ENCODE results near the gene LMCD1.

The LMCD1 gene

DNA sequence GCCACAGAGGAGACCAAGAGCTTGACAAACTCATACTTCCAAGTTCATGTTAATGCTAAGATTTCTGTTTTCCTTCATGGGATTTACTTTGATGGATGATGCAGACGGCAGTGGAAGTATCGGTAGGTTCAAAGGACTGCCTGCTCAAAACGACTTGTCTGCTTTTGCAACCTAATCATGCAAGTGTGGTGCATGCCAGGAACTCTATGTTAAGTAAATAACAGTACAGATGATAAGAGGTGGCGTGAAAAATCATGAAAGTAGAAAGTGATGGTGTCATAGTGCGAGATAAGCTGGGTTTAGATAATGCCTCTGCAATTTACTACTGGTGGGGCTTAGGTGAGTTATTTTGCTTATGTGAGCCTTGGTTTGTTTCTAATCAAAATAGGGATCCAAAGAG is 14.7 kb upstream of the LMCD1 start:
- H2AFZ ChIP-seq (ENCODE audit: low read depth, low read length) = no peak overlapping the region

DNA sequence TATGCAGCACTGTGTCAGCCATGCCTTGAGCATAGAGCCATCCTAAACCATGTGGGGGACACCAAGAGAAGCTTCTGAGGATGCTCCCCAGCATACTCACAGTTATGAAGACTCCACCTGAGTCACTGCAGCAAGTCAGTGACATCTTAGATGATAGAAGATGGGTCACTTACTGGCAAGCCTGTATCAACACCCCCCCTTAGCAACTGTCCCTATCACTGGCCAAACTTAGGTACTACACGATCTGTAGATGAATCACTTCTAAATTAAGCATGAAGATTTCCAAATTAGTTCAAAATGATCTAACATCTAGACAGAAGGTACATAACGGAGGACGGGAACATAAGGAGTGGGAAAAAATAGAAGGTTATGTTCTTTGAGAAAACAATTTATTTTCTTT is 13.2 kb upstream of the LMCD1 start:
- no peak overlapping the region for H2AFZ ChIP-seq (ENCODE audit: low read depth, low read length)
- peaks cover 2% of the 10 kb centered on the region for H3K9me3 ChIP-seq (ENCODE audit: low read length)
- H3K27me3 ChIP-seq (ENCODE audit: insufficient read depth, low read length) = no peaks in the 10 kb centered on the region
- H3K4me3 ChIP-seq (ENCODE audit: low read length) = no peak overlapping the region
- H3K4me1 ChIP-seq (ENCODE audit: insufficient read depth, low read length) = peaks cover 24% of the 10 kb centered on the region
- H3K36me3 ChIP-seq (ENCODE audit: insufficient read depth, low read length) = no peaks in the 10 kb centered on the region

More for the DNA sequence above, 14.7 kb upstream of the LMCD1 start:
- H3K27me3 ChIP-seq (ENCODE audit: insufficient read depth, low read length) = no peaks in the 10 kb centered on the region
- peaks cover 5% of the 10 kb centered on the region for H3K9me3 ChIP-seq (ENCODE audit: low read length)
- H3K36me3 ChIP-seq (ENCODE audit: insufficient read depth, low read length) = no peaks in the 10 kb centered on the region
- H3K4me1 ChIP-seq (ENCODE audit: insufficient read depth, low read length) = peaks cover 21% of the 10 kb centered on the region
- H3K4me3 ChIP-seq (ENCODE audit: low read length) = no peak overlapping the region

DNA sequence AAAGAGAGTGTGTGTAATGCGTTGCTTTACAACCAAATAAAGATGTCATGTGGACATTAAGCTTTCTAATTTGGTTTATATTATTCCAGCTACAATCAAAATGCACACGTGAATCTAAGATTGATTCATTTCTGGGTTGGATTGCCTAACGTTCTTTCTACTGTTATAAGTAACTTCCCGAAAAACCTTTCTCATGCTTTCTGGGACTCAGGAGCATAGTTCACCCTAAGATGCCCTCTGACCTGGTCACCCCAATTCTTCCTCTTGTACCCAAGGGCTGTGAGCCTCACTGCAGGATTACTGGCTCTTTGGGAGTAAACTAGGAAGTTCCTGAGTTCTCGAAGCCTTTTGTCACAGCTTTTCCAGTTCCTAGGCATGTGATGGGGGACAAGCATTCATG is 12.7 kb upstream of the LMCD1 start:
- Histone ChIP-seq H2AFZ (ENCODE audit: low read depth, low read length) (no peak overlapping the region), H3K27me3 (ENCODE audit: insufficient read depth, low read length) (no peaks in the 10 kb centered on the region), H3K9me3 (ENCODE audit: low read length) (peaks cover 2% of the 10 kb centered on the region), H3K4me1 (ENCODE audit: insufficient read depth, low read length) (peaks cover 27% of the 10 kb centered on the region), H3K4me3 (ENCODE audit: low read length) (no peak overlapping the region), H3K36me3 (ENCODE audit: insufficient read depth, low read length) (no peaks in the 10 kb centered on the region)

DNA sequence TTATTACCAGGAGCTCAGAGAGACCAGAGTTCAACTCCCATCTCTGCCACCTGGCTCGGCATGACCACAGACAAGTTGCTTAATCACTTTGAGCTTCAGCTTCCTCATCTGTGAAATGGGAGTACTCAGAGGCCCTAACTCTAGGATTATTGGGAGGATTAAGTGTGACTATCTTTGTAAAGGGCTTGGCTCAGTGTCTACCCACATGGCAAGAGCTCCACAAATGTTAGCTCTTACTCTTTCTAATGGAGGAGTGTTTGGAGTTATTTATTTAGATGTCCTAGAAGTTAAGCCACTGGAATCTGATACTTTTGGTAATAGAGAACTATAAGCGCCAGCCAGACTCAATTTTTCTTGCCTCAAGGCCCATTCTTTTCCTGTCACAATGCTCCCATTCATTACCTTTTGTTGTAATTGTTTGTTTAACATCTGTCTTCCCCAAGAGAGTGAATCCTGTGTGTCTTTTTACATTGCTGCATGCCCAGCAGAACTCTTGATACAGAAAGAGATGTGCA is 12.3 kb upstream of the LMCD1 start:
- Histone ChIP-seq H3K36me3 (ENCODE audit: insufficient read depth, low read length) (no peaks in the 10 kb centered on the region), H2AFZ (ENCODE audit: low read depth, low read length) (no peak overlapping the region), H3K4me3 (ENCODE audit: low read length) (no peak overlapping the region), H3K9me3 (ENCODE audit: low read length) (peaks cover 2% of the 10 kb centered on the region), H3K4me1 (ENCODE audit: insufficient read depth, low read length) (peaks cover 32% of the 10 kb centered on the region), H3K27me3 (ENCODE audit: insufficient read depth, low read length) (no peaks in the 10 kb centered on the region)

DNA sequence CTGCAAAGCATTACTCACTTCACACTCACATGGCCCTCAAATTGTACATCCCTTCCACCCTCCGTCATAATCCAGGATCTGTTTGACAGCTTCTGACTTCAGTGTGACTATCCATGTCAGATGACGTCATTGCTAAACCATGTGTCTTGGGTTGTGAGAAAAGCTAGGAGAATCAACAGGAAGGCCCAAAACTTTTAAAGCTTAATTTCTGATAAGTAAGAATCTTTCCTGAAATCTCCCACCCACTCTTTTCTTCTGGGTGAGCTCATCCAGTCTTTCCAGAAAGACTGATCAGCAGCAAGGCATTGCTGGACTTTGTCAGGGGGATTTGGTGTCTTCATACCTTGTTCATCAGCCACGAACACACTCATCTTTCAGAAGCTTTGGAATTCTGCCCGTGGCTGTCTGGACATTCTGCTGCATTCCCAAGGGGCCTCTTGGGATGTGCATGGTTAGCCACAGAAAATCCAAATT is 11.5 kb upstream of the LMCD1 start:
- no peak overlapping the region for H3K4me3 ChIP-seq (ENCODE audit: low read length)
- H3K27me3 ChIP-seq (ENCODE audit: insufficient read depth, low read length) = no peaks in the 10 kb centered on the region
- H2AFZ ChIP-seq (ENCODE audit: low read depth, low read length) = no peak overlapping the region
- H3K9me3 ChIP-seq (ENCODE audit: low read length) = no peaks in the 10 kb centered on the region
- H3K4me1 ChIP-seq (ENCODE audit: insufficient read depth, low read length) = peaks cover 36% of the 10 kb centered on the region
- H3K36me3 ChIP-seq (ENCODE audit: insufficient read depth, low read length) = no peaks in the 10 kb centered on the region

DNA sequence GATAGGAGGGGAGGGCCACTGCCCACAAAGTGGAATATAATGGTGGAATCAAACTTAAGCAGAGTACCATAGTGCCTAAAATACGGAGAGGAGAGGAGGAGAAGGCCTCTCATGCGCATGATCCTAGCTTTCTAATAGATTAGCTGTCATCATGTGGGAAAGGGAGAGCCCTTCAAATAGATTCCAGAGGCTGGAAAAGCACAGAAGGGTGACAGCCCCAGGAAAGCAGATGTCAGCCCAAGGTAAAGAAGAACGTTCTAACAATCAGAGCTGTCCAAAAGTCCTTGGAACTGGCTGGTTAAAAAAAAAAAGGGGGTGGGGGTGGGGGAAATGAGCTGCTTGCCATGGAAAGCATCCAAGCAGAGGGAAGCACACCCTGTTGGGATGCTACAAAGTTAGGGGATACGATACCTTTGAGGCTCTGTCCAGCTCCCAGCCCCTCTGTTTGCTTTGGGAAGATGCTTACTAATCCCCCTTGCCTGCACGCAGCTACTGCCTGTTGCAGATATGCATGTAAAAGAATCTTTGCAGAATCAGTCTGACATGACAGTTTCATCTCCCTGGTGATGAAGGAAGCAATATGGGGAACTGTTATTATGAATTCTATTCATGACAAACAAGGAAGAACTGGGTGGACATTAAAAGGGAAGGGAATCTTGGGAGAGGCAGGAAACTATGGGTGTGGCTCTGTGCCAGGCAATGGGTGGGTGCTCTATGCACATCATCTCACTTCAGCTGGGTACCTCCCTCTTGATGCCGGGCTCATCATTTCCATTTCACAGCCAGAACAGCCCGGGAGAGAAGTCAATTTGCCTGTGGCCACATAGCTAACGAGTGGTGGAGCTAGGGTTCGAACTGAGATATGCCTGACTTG is 10.1 kb upstream of the LMCD1 start:
- H2AFZ ChIP-seq (ENCODE audit: low read depth, low read length) = no peak overlapping the region
- no peaks in the 10 kb centered on the region for H3K36me3 ChIP-seq (ENCODE audit: insufficient read depth, low read length)
- peaks cover 2% of the 10 kb centered on the region for H3K9me3 ChIP-seq (ENCODE audit: low read length)
- H3K4me1 ChIP-seq (ENCODE audit: insufficient read depth, low read length) = peaks cover 34% of the 10 kb centered on the region
- no peak overlapping the region for H3K4me3 ChIP-seq (ENCODE audit: low read length)
- no peaks in the 10 kb centered on the region for H3K27me3 ChIP-seq (ENCODE audit: insufficient read depth, low read length)

DNA sequence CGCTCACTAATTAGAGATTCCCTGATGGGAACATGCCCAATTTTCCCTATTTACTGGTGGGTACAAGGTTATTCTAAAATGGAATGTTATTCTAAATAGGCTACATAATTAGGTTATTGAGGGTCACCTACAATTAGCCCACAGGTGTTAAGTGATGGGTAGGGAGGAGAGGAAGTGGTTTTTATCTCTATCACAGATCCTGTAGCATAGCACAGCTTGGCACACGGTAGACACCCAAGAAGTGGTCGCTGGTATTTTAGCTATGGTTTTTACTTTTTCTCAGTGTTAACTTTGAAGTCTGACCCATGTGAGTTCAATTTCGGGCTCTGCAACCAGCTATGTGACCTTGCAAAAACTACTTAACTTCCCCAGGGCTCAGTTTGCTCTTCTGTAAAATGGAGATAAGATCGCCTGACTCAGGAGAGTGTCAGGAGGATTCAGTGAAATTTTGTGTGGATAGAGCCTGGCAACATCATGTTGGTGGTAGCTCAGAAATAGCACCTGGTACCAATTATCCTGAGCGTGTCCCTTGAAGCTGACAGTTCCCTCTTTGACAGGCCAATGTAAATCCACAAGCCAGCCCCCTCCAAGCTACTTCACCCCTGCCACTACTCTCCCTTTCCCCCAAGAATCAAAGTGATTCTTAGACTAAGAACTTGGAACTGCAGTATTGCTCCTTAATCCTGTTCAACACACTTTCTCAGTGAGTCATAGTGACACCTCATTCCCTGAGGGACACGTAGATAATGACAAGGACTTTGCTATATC is 8.7 kb upstream of the LMCD1 start:
- H3K4me1 ChIP-seq (ENCODE audit: insufficient read depth, low read length) = peaks cover 34% of the 10 kb centered on the region
- H3K4me3 ChIP-seq (ENCODE audit: low read length) = no peak overlapping the region

DNA sequence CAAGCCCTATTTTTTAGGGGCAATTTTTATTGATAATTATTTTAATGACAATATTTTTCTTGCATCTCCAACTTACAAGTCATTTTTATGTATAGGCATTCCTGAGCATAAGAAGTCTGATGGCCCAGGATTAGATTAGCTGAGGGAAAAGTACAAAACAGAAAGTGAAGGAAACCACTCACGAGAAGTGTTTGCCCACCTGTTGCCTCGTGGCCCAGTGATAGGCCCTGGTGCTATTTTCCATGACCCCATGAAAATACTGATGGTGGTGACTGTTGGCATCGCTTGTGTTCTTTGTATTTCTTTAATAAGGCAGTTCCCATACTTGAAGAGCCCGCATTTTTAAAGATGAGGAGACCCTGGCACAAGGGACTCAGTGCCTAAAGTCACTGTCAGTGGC is 7.9 kb upstream of the LMCD1 start:
- H3K4me1 ChIP-seq (ENCODE audit: insufficient read depth, low read length) = peaks cover 41% of the 10 kb centered on the region

More for the DNA sequence above, 8.7 kb upstream of the LMCD1 start:
- no peaks in the 10 kb centered on the region for H3K36me3 ChIP-seq (ENCODE audit: insufficient read depth, low read length)
- H3K9me3 ChIP-seq (ENCODE audit: low read length) = peaks cover 2% of the 10 kb centered on the region
- H3K27me3 ChIP-seq (ENCODE audit: insufficient read depth, low read length) = no peaks in the 10 kb centered on the region
- H2AFZ ChIP-seq (ENCODE audit: low read depth, low read length) = no peak overlapping the region

DNA sequence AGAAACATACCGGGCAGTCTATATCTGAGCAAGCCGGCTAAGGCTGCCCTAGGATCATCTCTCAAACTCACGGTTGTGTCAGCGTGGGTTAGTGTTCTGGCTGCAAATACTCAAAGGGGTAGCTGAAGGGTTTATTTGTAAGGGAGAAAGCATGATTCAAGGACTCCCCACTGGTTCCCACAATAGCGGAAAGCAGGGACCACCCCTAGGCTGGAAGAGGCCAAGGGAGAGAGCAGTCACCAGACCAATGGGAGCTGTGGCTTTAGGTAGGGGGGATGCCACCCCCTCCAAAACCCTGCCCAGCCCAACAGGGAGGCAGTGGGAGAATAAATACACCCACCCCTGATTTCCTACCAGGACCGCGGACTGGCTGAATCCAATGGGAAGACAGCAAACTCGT is 7.3 kb upstream of the LMCD1 start:
- peaks cover 47% of the 10 kb centered on the region for H3K4me1 ChIP-seq (ENCODE audit: insufficient read depth, low read length)
- no peak overlapping the region for H2AFZ ChIP-seq (ENCODE audit: low read depth, low read length)
- H3K27me3 ChIP-seq (ENCODE audit: insufficient read depth, low read length) = no peaks in the 10 kb centered on the region
- no peaks in the 10 kb centered on the region for H3K36me3 ChIP-seq (ENCODE audit: insufficient read depth, low read length)
- no peak overlapping the region for H3K4me3 ChIP-seq (ENCODE audit: low read length)
- H3K9me3 ChIP-seq (ENCODE audit: low read length) = peaks cover 2% of the 10 kb centered on the region

More for the DNA sequence above, 7.9 kb upstream of the LMCD1 start:
- no peak overlapping the region for H2AFZ ChIP-seq (ENCODE audit: low read depth, low read length)
- no peaks in the 10 kb centered on the region for H3K36me3 ChIP-seq (ENCODE audit: insufficient read depth, low read length)
- peaks cover 2% of the 10 kb centered on the region for H3K9me3 ChIP-seq (ENCODE audit: low read length)
- no peak overlapping the region for H3K4me3 ChIP-seq (ENCODE audit: low read length)
- H3K27me3 ChIP-seq (ENCODE audit: insufficient read depth, low read length) = no peaks in the 10 kb centered on the region

DNA sequence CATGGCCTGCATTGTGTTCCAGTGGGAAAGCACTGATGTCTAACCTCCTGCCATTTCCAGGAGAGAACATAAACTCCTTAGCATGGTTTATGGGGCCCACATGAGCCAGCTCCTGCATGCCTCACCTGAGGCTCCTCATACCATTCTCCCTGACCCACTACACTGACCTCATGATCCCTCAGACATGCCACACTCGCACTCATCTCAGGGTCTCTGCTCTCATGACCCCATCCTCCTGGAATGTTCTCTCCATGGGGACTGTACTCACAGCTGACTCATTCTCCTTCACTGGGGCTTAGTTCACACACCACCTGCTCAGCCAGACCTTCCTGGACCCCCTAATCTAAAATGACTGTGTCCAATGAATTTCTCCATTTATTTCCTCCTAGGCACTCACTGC is 4.0 kb upstream of the LMCD1 start:
- Histone ChIP-seq H2AFZ (ENCODE audit: low read depth, low read length) (no peak overlapping the region), H3K4me3 (ENCODE audit: low read length) (no peak overlapping the region), H3K4me1 (ENCODE audit: insufficient read depth, low read length) (peaks cover 32% of the 10 kb centered on the region), H3K36me3 (ENCODE audit: insufficient read depth, low read length) (no peaks in the 10 kb centered on the region), H3K27me3 (ENCODE audit: insufficient read depth, low read length) (no peaks in the 10 kb centered on the region), H3K9me3 (ENCODE audit: low read length) (peaks cover 2% of the 10 kb centered on the region)

DNA sequence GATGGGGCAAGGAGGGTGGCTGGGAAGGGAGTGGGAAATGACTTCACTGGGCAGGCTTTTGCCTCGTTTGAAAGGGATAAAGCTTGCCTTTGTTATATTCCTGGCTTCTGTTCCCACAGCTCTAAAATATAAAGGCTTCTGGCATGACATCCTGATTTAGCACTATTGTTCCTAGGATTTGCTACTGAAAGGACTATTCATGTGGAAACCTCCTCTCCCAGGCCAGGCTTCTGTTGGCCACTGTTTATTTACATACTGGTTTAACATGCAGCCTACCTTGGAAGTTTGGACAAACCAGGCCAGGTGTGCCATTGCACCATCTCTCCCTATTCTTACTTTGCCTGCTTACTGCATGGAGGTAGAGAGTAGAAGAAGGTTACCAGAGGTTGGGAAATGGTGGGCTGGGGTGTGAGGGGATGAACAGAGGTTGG is 2.4 kb upstream of the LMCD1 start:
- Histone ChIP-seq H3K9me3 (ENCODE audit: low read length) (peaks cover 2% of the 10 kb centered on the region), H3K4me1 (ENCODE audit: insufficient read depth, low read length) (peaks cover 30% of the 10 kb centered on the region), H3K36me3 (ENCODE audit: insufficient read depth, low read length) (no peaks in the 10 kb centered on the region), H2AFZ (ENCODE audit: low read depth, low read length) (no peak overlapping the region), H3K27me3 (ENCODE audit: insufficient read depth, low read length) (no peaks in the 10 kb centered on the region), H3K4me3 (ENCODE audit: low read length) (no peak overlapping the region)

DNA sequence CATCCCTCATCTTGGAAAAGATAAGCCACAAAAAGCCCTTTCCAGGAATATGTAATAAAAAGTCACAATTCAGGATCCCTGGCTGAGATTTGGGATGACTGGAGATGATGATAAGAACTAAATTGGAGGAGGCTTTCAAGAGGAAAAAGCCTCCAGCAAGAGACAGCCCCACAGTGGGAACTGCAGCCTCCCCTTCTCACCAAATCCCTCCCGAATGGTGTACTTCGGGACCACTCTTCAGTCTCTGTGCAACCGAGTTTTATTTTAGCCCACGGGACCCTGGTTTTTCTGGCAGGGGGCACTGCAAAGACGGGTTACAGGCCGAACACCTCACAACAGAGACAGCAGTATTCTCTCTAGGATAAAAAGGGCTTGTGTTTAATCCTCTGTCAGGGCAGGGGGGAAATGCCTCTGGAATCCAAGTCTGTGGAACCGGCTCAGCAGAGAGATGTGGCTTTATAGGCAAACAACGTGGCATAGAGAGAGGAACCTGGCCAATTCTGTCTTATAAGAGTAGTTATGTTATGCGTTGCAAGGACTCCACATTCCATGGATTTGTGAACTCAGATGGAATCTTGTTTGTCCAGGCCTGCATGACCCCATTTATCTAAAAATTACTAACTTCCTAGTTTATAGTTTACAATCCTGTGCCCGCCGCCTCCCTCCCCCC is 1.2 kb upstream of the LMCD1 start:
- Histone ChIP-seq H3K9me3 (ENCODE audit: low read length) (peaks cover 2% of the 10 kb centered on the region), H3K36me3 (ENCODE audit: insufficient read depth, low read length) (no peaks in the 10 kb centered on the region), H3K27me3 (ENCODE audit: insufficient read depth, low read length) (no peaks in the 10 kb centered on the region), H3K4me1 (ENCODE audit: insufficient read depth, low read length) (peaks cover 24% of the 10 kb centered on the region), H3K4me3 (ENCODE audit: low read length) (no peak overlapping the region), H2AFZ (ENCODE audit: low read depth, low read length) (no peak overlapping the region)

DNA sequence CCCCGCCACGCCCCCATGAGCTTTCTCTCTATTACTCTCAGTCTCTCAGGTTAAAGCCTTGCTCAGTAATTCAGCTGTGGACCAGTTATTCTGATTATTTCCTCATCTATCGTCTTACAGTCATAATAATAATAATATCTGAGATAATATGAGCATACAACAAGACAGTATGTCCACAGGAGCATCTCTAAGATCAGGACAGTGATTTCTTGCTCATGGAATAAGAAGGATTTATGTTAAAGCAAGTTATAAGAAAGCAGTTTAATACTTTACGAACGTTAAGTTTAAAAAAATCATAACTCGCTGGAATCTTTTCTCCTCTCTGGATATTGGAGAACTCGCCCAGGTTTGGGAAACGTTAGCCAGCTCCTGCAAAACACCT is 643 bp upstream of the LMCD1 start:
- Histone ChIP-seq H3K27me3 (ENCODE audit: insufficient read depth, low read length) (no peaks in the 10 kb centered on the region), H3K9me3 (ENCODE audit: low read length) (peaks cover 2% of the 10 kb centered on the region), H3K4me1 (ENCODE audit: insufficient read depth, low read length) (peaks cover 24% of the 10 kb centered on the region), H2AFZ (ENCODE audit: low read depth, low read length) (peak overlapping the region; percentile 57), H3K4me3 (ENCODE audit: low read length) (peak overlapping the region; percentile 45), H3K36me3 (ENCODE audit: insufficient read depth, low read length) (no peaks in the 10 kb centered on the region)

Data from neuron (in vitro differentiated cells).